Karpas-422 (cell line): ENCODE measurements around the gene LOX. TPM values are rescaled to one million over a fixed set of nuclear protein-coding genes. Genes with fewer than 3 reads are reported as not detected.

ENCODE experiments used
- DNase-seq: peaks from one replicate; pipeline ENCODE4 v3.0.0-alpha.2; 2015
- H2AFZ ChIP-seq: fragments of 200-600 bp; sonication (generic); 2 replicates; pipeline ENCODE4 v1.6.1; 2014; ENCODE audit warnings: antibody characterized with exemption, low read length, mixed read lengths
- H3K27ac ChIP-seq: fragments of 200-600 bp; sonication (generic); 2 replicates; pipeline ENCODE4 v1.5.1; 2014; ENCODE audit warnings: mild to moderate bottlenecking, low read length, moderate library complexity
- H3K27me3 ChIP-seq: fragments of 200-600 bp; sonication (generic); 2 replicates; pipeline ENCODE4 v1.6.1; 2014; ENCODE audit warnings: low read length, mixed read lengths
- H3K36me3 ChIP-seq: fragments of 200-600 bp; sonication (generic); 2 replicates; pipeline ENCODE4 v1.6.1; 2014; ENCODE audit warnings: low read length, mixed read lengths; ENCODE audit not compliant: insufficient read depth
- H3K4me1 ChIP-seq: fragments of 200-600 bp; sonication (generic); 2 replicates; pipeline ENCODE4 v1.6.1; 2014; ENCODE audit warnings: mild to moderate bottlenecking, low read length, mixed read lengths
- H3K4me2 ChIP-seq: fragments of 200-600 bp; sonication (generic); 2 replicates; pipeline ENCODE4 v1.6.1; 2014; ENCODE audit warnings: low read length, low read depth, mild to moderate bottlenecking; ENCODE audit not compliant: poor library complexity, severe bottlenecking
- H3K4me3 ChIP-seq: fragments of 200-600 bp; sonication (generic); 2 replicates; pipeline ENCODE4 v1.5.1; 2014; ENCODE audit warnings: mild to moderate bottlenecking, antibody characterized with exemption, low read length, mixed read lengths
- H3K79me2 ChIP-seq: fragments of 200-600 bp; sonication (generic); 2 replicates; pipeline ENCODE4 v1.6.1; 2014; ENCODE audit warnings: mild to moderate bottlenecking, low read length, mixed read lengths
- H3K9ac ChIP-seq: fragments of 200-600 bp; sonication (generic); 2 replicates; pipeline ENCODE4 v1.6.0; 2014; ENCODE audit warnings: low read length
- H3K9me2 ChIP-seq: fragments of 200-600 bp; sonication (generic), shearing (Covaris generic); replicated peaks from 2 replicates; pipeline ENCODE4 v1.6.0; 2014; ENCODE audit warnings: mild to moderate bottlenecking, low read length, moderate library complexity; ENCODE audit not compliant: insufficient read depth
- H3K9me3 ChIP-seq: fragments of 300-700, 200-600 bp; sonication (generic); 2 replicates; pipeline ENCODE4 v1.6.1; 2014; ENCODE audit warnings: low read length, mixed read lengths
- H4K20me1 ChIP-seq: fragments of 200-600 bp; sonication (generic); 2 replicates; pipeline ENCODE4 v1.6.1; 2014; ENCODE audit warnings: mild to moderate bottlenecking, antibody characterized with exemption, low read length, low read depth; ENCODE audit not compliant: insufficient read depth
- total RNA-seq: library from RNA; depleted of rRNA; stranded (reverse); fragments of >200 nt; shearing (Covaris generic); gene quantifications from 2 replicates; pipeline ENCODE4 v1.2.3, GENCODE V29; 2014; ENCODE audit warnings: low replicate concordance

Gene LOX
- total RNA-seq, 1 experiment from 2014 or later = not detected

DNA sequence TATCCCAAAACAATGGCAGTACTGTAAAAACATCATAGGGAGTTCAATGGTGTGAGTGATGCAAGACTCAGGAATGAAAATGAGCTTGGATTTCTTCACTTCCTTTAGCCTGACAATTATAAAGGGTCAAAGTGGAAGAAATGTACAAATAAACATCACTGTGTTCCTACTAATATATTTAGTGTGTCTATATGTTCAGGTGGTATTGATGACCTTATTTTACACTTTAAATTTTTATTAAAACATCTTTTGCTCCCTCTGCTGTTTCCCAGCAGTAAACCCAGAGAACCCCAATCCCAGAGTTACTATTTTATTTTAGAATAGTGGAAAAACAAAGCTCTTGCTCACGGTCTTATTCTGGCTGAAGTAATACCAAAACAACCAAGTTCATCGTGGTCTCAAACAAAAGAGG lies 2.0 kb downstream of the LOX start:
- no peaks in the 10 kb centered on the region for H3K36me3 ChIP-seq
- no peak overlapping the region for H3K9ac ChIP-seq
- no peak overlapping the region for H3K4me2 ChIP-seq
- no peaks in the 10 kb centered on the region for H3K4me1 ChIP-seq
- no peaks in the 10 kb centered on the region for H3K27me3 ChIP-seq
- H3K27ac ChIP-seq = no peak overlapping the region
- H3K4me3 ChIP-seq = no peak overlapping the region
- H3K9me3 ChIP-seq = no peaks in the 10 kb centered on the region
- no peaks in the 10 kb centered on the region for H3K79me2 ChIP-seq
- H2AFZ ChIP-seq = no peak overlapping the region
- no peak for DNase-seq
- H3K9me2 ChIP-seq = no peaks in the 10 kb centered on the region
- H4K20me1 ChIP-seq = no peaks in the 10 kb centered on the region

DNA sequence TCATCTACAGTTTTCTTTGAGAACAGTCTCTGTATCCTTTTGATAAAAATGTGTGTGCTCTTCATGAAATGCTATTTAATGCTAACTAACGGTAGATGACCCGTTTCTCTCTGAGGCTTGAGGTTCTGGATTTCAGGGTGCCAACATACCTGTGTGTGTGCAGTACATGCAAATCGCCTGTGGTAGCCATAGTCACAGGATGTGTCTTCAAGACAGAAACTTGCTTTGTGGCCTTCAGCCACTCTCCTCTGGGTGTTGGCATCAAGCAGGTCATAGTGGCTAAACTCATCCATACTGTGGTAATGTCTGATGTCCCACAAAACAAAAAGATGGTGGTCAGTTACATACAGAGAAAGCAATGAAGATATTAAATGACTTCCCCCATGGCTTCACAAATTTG lies 4.2 kb downstream of the LOX start:
- DNase-seq = no peak
- no peaks in the 10 kb centered on the region for H3K9me2 ChIP-seq
- no peaks in the 10 kb centered on the region for H3K27me3 ChIP-seq
- H3K79me2 ChIP-seq = no peaks in the 10 kb centered on the region
- H3K27ac ChIP-seq = no peak overlapping the region
- no peaks in the 10 kb centered on the region for H4K20me1 ChIP-seq
- H3K9me3 ChIP-seq = no peaks in the 10 kb centered on the region
- no peak overlapping the region for H2AFZ ChIP-seq
- H3K4me3 ChIP-seq = no peak overlapping the region
- H3K4me1 ChIP-seq = no peaks in the 10 kb centered on the region
- H3K9ac ChIP-seq = no peak overlapping the region
- no peaks in the 10 kb centered on the region for H3K36me3 ChIP-seq
- H3K4me2 ChIP-seq = no peak overlapping the region

DNA sequence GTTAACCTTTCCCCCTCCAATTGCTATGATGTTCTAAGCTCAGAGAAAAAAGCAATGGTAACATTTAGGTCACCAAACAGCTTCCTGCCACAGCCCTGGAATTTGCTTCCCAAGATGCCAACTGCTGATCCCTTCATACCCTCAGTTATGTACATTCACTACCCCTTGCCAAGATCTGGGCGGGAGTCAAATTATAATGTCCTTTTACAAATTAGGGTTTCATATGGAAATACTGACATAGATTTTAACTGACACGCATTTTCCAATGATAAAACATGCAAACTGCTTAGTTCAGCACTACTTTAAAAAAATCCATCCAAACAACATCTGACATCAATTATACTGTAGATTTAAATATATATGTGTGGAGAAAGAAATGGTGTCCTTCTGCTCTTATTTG lies 5.0 kb downstream of the LOX start:
- Histone ChIP-seq H3K36me3 (no peaks in the 10 kb centered on the region), H3K9me3 (no peaks in the 10 kb centered on the region), H3K4me2 (no peak overlapping the region), H2AFZ (no peak overlapping the region), H4K20me1 (no peaks in the 10 kb centered on the region), H3K27ac (no peak overlapping the region), H3K9ac (no peak overlapping the region), H3K4me1 (no peaks in the 10 kb centered on the region), H3K79me2 (no peaks in the 10 kb centered on the region), H3K9me2 (no peaks in the 10 kb centered on the region), H3K4me3 (no peak overlapping the region), H3K27me3 (no peaks in the 10 kb centered on the region)
- DNase-seq = no peak

DNA sequence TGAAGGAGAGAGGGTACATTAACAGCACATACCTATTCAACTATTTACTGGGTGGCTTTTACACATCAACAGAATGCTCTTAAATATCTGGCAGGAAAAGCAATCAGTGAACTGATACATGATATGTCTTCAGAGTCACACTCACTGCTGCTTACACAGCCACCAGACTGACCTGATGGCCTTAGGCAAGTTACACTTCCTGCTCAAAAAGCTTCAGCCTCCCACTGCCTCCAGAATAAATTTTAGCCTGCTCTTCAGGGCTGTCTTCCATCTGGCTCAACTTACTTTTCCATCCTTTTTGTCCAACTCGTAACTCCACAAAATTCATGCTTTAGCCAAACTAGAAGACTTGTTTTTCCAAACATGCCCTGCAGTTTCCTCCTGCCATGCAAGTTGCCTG lies 10.7 kb downstream of the LOX start:
- H3K4me3 ChIP-seq = no peak overlapping the region
- H3K79me2 ChIP-seq = no peaks in the 10 kb centered on the region
- no peaks in the 10 kb centered on the region for H4K20me1 ChIP-seq
- H3K27me3 ChIP-seq = no peaks in the 10 kb centered on the region
- DNase-seq = no peak
- H2AFZ ChIP-seq = no peak overlapping the region
- H3K4me2 ChIP-seq = no peak overlapping the region
- H3K9me3 ChIP-seq = no peaks in the 10 kb centered on the region
- no peak overlapping the region for H3K9ac ChIP-seq
- no peaks in the 10 kb centered on the region for H3K9me2 ChIP-seq
- H3K36me3 ChIP-seq = no peaks in the 10 kb centered on the region
- no peaks in the 10 kb centered on the region; the same call in 1 of the 2 replicates for H3K4me1 ChIP-seq
- no peak overlapping the region for H3K27ac ChIP-seq

DNA sequence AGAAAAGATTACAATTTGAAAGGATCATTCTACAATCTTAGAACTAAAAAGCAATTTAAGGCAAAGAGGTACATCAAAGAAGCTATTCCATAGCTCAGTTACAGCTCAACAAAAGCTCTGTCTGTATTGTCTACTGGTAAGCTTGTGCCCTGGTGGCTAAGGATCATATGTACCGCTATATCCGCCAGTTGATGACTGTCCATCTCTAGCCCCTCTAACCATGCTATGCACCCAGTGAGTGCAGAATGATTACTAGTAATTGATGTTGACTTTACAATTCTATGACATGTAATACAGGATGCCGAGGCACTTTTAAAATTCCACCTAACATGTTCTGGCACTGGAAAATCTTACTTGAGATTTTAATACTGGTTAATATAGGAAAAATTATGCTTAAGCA lies 13.1 kb downstream of the LOX start:
- no peaks in the 10 kb centered on the region for H3K9me3 ChIP-seq
- no peaks in the 10 kb centered on the region for H3K9me2 ChIP-seq

DNA sequence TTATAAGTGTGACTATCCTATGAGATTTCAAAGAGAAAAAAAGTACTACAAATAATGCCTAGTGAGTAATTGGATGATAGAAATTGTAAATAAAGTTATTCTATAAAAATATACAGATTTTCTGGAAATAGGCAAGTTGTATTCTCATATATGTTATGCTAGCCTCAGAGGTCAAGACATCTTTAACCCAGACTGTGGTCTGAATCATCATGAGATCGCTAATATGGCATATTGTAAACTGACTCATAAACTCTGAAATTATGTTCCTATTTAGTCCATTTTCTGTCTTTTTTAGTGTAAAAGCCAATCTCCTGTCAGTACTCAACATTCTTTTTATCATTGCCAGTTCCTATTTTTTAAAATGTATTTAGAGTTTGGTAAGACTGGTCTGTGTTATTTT lies 14.2 kb downstream of the LOX start:
- H3K79me2 ChIP-seq = no peaks in the 10 kb centered on the region
- H3K4me2 ChIP-seq = no peak overlapping the region
- H3K4me1 ChIP-seq = no peaks in the 10 kb centered on the region; the same call in 1 of the 2 replicates
- DNase-seq = no peak
- no peak overlapping the region for H2AFZ ChIP-seq
- no peak overlapping the region for H3K27ac ChIP-seq
- H3K36me3 ChIP-seq = no peaks in the 10 kb centered on the region
- no peaks in the 10 kb centered on the region for H3K9me2 ChIP-seq
- no peaks in the 10 kb centered on the region for H4K20me1 ChIP-seq
- H3K9ac ChIP-seq = no peak overlapping the region
- H3K27me3 ChIP-seq = no peaks in the 10 kb centered on the region
- no peaks in the 10 kb centered on the region for H3K9me3 ChIP-seq
- no peak overlapping the region for H3K4me3 ChIP-seq

More for the DNA sequence above, 13.1 kb downstream of the LOX start:
- Histone ChIP-seq H3K4me3 (no peak overlapping the region), H4K20me1 (no peaks in the 10 kb centered on the region), H3K27ac (no peak overlapping the region), H3K36me3 (no peaks in the 10 kb centered on the region), H3K79me2 (no peaks in the 10 kb centered on the region), H3K27me3 (no peaks in the 10 kb centered on the region), H3K4me2 (no peak overlapping the region), H3K4me1 (no peaks in the 10 kb centered on the region; the same call in 1 of the 2 replicates), H3K9ac (no peak overlapping the region), H2AFZ (no peak overlapping the region)
- DNase-seq = no peak

DNA sequence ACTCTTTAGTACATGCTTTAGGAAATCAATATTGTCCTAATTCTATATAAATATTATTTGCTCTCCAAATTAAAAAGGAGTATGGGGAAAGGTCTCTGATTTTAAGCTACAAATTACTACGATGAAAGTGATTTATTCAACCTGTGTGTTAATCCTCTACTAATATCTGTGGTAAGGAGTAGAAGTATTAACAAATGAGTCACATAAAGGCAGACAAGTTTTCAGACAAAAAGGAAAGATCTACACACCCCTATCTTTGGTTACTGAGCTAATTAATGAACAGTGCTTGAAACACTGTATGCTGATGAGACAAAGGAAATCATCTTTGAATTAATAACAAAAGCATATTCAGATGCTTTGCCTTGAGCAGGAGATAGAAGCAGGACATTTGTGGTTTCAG lies 15.9 kb downstream of the LOX start:
- H3K9ac ChIP-seq = no peak overlapping the region
- H2AFZ ChIP-seq = no peak overlapping the region
- no peak for DNase-seq
- H3K4me1 ChIP-seq = no peaks in the 10 kb centered on the region; the same call in 1 of the 2 replicates
- H3K27me3 ChIP-seq = no peaks in the 10 kb centered on the region
- no peak overlapping the region for H3K4me3 ChIP-seq
- H4K20me1 ChIP-seq = no peaks in the 10 kb centered on the region
- no peaks in the 10 kb centered on the region for H3K9me3 ChIP-seq
- H3K27ac ChIP-seq = no peak overlapping the region
- no peaks in the 10 kb centered on the region for H3K9me2 ChIP-seq
- no peak overlapping the region for H3K4me2 ChIP-seq
- H3K79me2 ChIP-seq = no peaks in the 10 kb centered on the region
- no peaks in the 10 kb centered on the region for H3K36me3 ChIP-seq

DNA sequence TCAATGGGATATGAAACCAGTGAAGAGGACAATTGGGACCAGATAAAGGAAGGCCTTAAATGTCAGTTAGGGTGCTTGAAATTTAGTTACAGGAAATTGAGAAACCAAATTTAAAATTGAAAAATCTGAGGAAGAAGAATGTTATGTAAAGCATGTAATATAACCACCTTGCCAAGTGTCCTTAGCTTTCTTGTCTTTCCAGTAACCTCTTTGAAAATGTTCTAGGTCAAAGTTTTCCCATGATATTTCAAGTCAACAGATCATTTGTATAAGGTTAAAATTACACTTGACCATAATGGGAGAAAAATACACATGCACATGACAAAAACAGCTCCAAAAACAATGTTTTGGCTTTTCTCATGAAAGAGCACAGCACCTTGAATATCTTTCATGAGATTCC lies 21.1 kb downstream of the LOX start:
- H3K27me3 ChIP-seq = no peaks in the 10 kb centered on the region
- no peaks in the 10 kb centered on the region for H3K9me3 ChIP-seq
- H3K36me3 ChIP-seq = no peaks in the 10 kb centered on the region
- no peak overlapping the region for H3K27ac ChIP-seq
- H3K79me2 ChIP-seq = no peaks in the 10 kb centered on the region
- H3K4me1 ChIP-seq = no peaks in the 10 kb centered on the region
- H3K4me3 ChIP-seq = no peak overlapping the region
- H3K9ac ChIP-seq = no peak overlapping the region
- no peak for DNase-seq
- H3K4me2 ChIP-seq = no peak overlapping the region
- no peaks in the 10 kb centered on the region for H3K9me2 ChIP-seq
- no peaks in the 10 kb centered on the region for H4K20me1 ChIP-seq
- H2AFZ ChIP-seq = no peak overlapping the region

DNA sequence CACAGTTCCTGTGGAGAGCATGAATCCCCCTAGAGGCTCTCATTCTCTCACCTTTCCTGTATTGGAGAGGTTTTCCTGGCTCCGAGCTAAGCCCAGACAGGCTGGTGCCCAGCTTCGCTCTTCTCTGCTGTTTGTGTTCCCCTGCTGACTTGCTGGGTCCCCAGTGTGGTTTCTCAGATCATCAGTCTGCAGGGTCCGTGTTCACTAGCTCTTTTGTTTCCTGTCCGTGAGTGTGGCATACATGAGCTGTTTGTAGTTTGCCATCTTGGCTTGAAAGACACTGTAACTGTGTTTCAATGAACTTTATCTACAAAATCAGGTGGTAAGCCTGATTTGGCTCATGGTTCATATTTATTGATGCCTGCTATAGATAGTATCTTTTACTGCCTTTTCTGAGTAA lies 23.8 kb downstream of the LOX start:
- Histone ChIP-seq H3K4me2 (no peak overlapping the region), H3K79me2 (peaks cover 3% of the 10 kb centered on the region; the same call in 1 of the 2 replicates), H3K9me2 (no peaks in the 10 kb centered on the region), H3K27me3 (no peaks in the 10 kb centered on the region), H2AFZ (no peak overlapping the region), H3K9me3 (no peaks in the 10 kb centered on the region), H3K4me3 (no peak overlapping the region), H3K9ac (no peak overlapping the region), H3K4me1 (no peaks in the 10 kb centered on the region), H3K27ac (no peak overlapping the region), H4K20me1 (no peaks in the 10 kb centered on the region), H3K36me3 (no peaks in the 10 kb centered on the region)
- DNase-seq = no peak
